HG03432 (cell line): ENCODE results near the gene MYL10.
"Not testable (repeated sequence)": the region's sequence is repeated elsewhere in the genome, so short reads cannot be mapped to it uniquely, and the experiment has no call there.

Source experiments
- ATAC-seq: cut with Tn5 transposase; IDR thresholded peaks from one replicate; pipeline ENCODE4 v1.9.1; 2021; ENCODE audit warnings: mild to moderate bottlenecking, moderate library complexity; ENCODE audit not compliant: unreplicated experiment

MYL10 gene

DNA sequence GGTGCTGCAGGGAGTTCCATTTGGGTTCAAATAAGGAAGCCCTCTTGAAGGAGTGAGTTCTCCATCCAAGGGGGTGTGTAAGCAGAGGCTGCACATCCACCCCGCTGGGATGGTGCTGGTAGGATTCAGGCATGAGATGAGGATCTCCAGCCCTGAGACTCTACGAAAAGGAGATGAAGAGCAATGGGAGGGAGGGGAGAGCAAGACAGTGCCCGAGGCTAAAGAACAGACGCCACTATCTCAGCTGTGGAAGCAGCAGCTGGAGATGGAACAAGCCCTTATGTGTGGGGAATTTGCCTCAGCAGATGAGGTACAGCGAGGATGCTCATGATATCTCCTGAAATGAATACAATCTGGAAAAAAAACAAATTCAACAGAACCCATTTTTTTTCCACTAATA is 28.1 kb upstream of the MYL10 start:
- ATAC-seq = no peak

GRCh38 chr7:101651112-101651511 is 22.0 kb upstream of the MYL10 start:
- no peak for ATAC-seq

GRCh38 chr7:101650579-101651081 is 21.5 kb upstream of the MYL10 start:
- ATAC-seq = no peak

DNA sequence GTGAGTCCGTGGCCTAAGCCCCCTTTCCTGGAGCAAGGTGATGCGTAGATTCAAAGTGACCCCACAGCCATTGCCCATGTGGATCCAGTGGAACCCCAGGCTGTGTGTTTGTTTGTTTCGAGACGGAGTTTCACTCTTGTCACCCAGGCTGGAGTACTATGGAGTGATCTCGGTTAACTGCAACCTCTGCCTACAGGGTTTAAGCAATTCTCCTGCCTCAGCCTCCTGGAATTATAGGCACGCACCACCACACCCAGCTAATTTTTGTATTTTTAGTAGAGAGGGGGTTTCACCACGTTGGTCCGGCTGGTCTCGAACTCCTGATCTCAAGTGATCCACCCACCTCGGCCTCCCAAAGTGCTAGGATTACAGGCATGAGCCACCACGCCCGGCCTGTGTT is 18.8 kb upstream of the MYL10 start:
- ATAC-seq = not testable (repeated sequence)

- no peak for ATAC-seq
Observed at GRCh38 chr7:101645951-101646350, 16.9 kb upstream of the MYL10 start.

- no peak for ATAC-seq
Observed at GRCh38 chr7:101644879-101645278, 15.8 kb upstream of the MYL10 start.

GRCh38 chr7:101639127-101639526 is 10.0 kb upstream of the MYL10 start:
- ATAC-seq = not testable (repeated sequence)

DNA sequence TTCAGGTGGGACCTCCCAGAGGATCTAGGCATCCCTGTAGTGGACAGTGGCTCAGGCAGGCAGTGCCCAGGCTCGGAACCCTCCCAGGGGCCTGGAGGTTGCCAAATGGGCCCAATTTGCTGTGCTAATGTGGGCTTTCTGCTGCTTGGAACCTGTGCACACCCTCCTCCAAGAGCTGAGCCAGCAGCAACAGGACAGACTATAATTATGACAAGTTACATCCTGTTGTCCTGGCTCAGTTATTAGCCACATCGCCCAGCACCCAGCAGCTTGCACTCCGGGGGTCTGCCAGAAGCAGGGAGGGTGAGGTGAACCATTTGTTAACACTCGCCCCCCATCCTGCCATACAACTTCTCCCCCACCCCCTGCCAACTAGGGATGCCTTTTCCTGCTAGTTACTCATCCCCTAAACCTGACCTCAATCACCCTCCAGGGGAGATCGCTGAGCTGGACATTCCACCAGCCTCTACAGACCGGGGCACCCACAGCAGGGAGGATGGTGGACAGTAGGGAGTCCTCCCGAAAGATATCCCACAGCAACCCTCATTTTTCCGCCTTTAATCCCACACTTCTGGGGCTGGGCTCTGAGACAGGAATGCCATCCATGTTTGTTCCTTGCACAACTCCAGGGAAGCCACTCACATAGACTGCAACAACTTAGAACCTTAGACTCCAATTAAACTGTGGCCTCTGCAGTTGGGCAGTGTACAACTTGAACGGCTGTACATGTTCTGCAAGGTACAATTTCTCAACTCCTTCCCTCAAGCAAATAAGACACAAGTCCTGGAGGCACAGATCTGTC is 7.9 kb upstream of the MYL10 start:
- no peak for ATAC-seq

- ATAC-seq = no peak
Observed at GRCh38 chr7:101635484-101635883, 6.4 kb upstream of the MYL10 start.

GRCh38 chr7:101634196-101634717 is 5.2 kb upstream of the MYL10 start:
- ATAC-seq = no peak

DNA sequence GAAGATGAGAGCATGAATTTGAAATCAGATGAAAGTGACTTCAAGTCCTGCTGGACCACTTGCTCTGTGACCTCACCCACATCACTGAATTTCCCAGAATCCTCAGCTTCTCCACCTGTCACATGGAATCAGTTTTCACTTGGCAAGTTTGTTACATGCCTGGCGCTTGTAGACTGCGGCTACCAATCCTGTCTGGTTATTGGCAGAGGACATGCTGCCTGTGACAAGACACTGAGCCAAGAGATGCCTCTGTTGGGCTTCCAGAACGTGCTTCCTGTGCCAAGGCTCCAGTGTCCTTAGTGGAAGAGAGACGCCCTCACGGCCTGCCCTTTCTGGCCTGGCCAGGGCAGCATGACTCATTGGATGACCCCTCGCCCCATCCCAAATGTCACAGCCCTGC is 4.4 kb upstream of the MYL10 start:
- no peak for ATAC-seq

- ATAC-seq = no peak
Observed at GRCh38 chr7:101632641-101633040, 3.5 kb upstream of the MYL10 start.

- no peak for ATAC-seq
Observed at GRCh38 chr7:101631224-101631714, 2.2 kb upstream of the MYL10 start.

- ATAC-seq = no peak
Observed at GRCh38 chr7:101630591-101630990, 1.5 kb upstream of the MYL10 start.

DNA sequence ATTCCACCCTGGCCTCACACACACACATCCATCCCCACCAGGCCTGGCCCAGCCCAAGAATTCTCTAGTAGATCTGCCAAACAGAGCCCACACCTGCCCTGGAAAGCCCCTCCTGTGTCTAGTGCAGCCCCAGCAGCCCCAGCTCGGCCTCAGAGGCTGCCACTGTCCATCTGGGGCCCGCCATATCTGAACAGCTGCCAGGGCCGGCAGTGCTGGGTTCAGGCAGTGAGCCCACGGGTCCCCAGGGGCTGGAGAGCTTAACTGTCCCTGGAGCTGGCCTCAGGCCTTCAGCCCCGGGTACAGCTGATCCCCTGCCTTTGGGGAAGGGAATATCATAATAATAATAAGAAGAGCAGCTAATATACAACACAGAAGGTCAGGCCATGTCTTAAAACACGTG is 574 bp downstream of the MYL10 start:
- ATAC-seq = no peak

GRCh38 chr7:101626758-101627157 is 2.3 kb downstream of the MYL10 start:
- ATAC-seq = no peak

- no peak for ATAC-seq
Observed at GRCh38 chr7:101626069-101626671, 2.9 kb downstream of the MYL10 start.

DNA sequence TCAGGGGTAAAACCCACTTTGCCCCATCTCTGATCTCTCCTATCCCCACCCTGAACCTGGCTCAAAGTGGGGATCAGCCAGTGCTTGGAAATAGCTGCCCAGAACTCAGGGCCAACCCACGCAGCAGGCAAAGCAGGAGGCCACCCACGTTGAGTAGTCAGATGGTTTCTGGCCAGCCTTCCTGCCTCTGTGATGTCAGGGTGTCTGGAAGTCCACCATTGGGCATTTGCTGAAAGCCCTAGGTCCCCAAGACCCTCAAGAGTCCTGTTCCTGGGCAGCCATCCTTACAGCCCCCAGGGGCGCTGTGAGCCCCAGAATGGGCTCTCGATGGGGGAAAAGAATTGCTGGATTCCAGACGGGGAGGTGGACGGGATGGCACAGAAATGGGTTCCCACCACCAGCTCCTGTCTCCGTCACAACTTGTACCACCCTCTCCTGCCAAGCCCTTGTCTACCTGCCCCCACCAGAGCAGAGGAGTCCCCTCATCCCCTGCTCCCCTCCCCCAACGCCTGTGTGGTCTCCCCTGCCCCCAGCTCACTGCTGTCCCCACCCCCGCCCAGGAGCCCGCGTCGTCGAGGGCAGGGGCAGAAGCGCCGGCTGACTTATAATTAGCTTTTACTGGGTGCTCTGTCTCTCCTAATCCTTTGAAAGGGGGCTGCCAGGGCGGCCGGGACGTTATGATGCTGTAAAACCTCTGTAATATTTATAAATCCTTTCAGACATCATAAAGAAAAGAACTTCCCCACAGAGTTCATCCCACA is 3.9 kb downstream of the MYL10 start:
- ATAC-seq = no peak

GRCh38 chr7:101624246-101625001 is 4.7 kb downstream of the MYL10 start:
- no peak for ATAC-seq

- ATAC-seq = no peak
Observed at GRCh38 chr7:101622609-101623173, 6.4 kb downstream of the MYL10 start.
